GM10847 (cell line): ENCODE results near the gene SORCS3.

Experiments
- POLR2A ChIP-seq: IDR thresholded peaks from 2 replicates; pipeline ENCODE4 v1.6.1; 2011; ENCODE audit not compliant: insufficient read length; ENCODE audit errors: extremely low read depth

SORCS3 gene

GRCh38 chr10:104816501-104816900, 175.4 kb downstream of the SORCS3 start:
- no peak for TF ChIP-seq POLR2A

GRCh38 chr10:104819731-104820130, 178.6 kb downstream of the SORCS3 start:
- TF ChIP-seq POLR2A: no peak

GRCh38 chr10:104822088-104822487, 181.0 kb downstream of the SORCS3 start:
- TF ChIP-seq POLR2A: no peak

- no peak for TF ChIP-seq POLR2A
Measured at GRCh38 chr10:104824380-104825006, 183.4 kb downstream of the SORCS3 start.

- no peak for TF ChIP-seq POLR2A
Measured at GRCh38 chr10:104831272-104831671, 190.2 kb downstream of the SORCS3 start.

- TF ChIP-seq POLR2A: no peak
Measured at GRCh38 chr10:104834580-104834979, 193.5 kb downstream of the SORCS3 start.

- TF ChIP-seq POLR2A: no peak
Measured at GRCh38 chr10:104835422-104835821, 194.3 kb downstream of the SORCS3 start.

- no peak for TF ChIP-seq POLR2A
Measured at GRCh38 chr10:104842704-104843103, 201.6 kb downstream of the SORCS3 start.

- TF ChIP-seq POLR2A: no peak
Measured at GRCh38 chr10:104844073-104844472, 203.0 kb downstream of the SORCS3 start.

GRCh38 chr10:104850023-104850422, 208.9 kb downstream of the SORCS3 start:
- TF ChIP-seq POLR2A: no peak

- TF ChIP-seq POLR2A: no peak
Measured at GRCh38 chr10:104867966-104868598, 227.0 kb downstream of the SORCS3 start.

- TF ChIP-seq POLR2A: no peak
Measured at GRCh38 chr10:104872691-104873090, 231.6 kb downstream of the SORCS3 start.

GRCh38 chr10:104873161-104873560, 232.1 kb downstream of the SORCS3 start:
- no peak for TF ChIP-seq POLR2A

- TF ChIP-seq POLR2A: no peak
Measured at GRCh38 chr10:104875561-104875960, 234.5 kb downstream of the SORCS3 start.

- TF ChIP-seq POLR2A: no peak
Measured at GRCh38 chr10:104880624-104881398, 239.7 kb downstream of the SORCS3 start.

GRCh38 chr10:104881740-104882139, 240.7 kb downstream of the SORCS3 start:
- no peak for TF ChIP-seq POLR2A
